Naive thymus-derived CD4-positive, alpha-beta T cell (primary cell): Measurements from ENCODE around the gene SMAP2. TPM values are rescaled to one million over a fixed set of nuclear protein-coding genes. Genes with fewer than 3 reads are reported as not detected.

Experiments
- ATAC-seq: fragments of 150-1000 bp; cut with Tn5 transposase; 2 replicates; pipeline ENCODE4 v1.10.0; 2021; ENCODE audit warnings: mild to moderate bottlenecking, moderate library complexity
- CTCF ChIA-PET: fragments of 350-600 bp; sonication (Branson Sonifier 250); formaldehyde crosslinking; loops from one replicate; lab custom pipeline; 2021; ENCODE audit warnings: antibody characterized with exemption; lab: Charles Lee
- POLR2A ChIA-PET: fragments of 350-600 bp; sonication (Branson Sonifier 250); formaldehyde crosslinking; loops from one replicate; lab custom pipeline; 2021; ENCODE audit warnings: antibody characterized with exemption, inconsistent platforms; lab: Charles Lee
- DNase-seq, 9 donors: peaks; one replicate each; pipeline versions ENCODE4 v3.0.0 to v3.0.0-alpha.2; 2020 to 2022; ENCODE audit warnings: mixed read lengths in 1 of 9
- H3K27ac ChIP-seq: one replicate; pipeline ENCODE4 v1.7.0; 2013; ENCODE audit warnings: mild to moderate bottlenecking, low read depth, low read length, moderate library complexity
- H3K27me3 ChIP-seq, 2 donors: one replicate each; pipeline ENCODE4 v1.7.0; 2013; ENCODE audit warnings: low read length in 2 of 2, mild to moderate bottlenecking in 2 of 2, moderate library complexity in 2 of 2; ENCODE audit not compliant: control insufficient read depth in 2 of 2, insufficient read depth in 2 of 2
- H3K36me3 ChIP-seq, 3 experiments: 1 replicate in 2 of 3; 2 replicates in 1 of 3; pipeline ENCODE4 v1.7.0; 2013; ENCODE audit warnings: low read length in 3 of 3, mild to moderate bottlenecking in 3 of 3, moderate library complexity in 1 of 3; ENCODE audit not compliant: insufficient read depth in 3 of 3, control insufficient read depth in 2 of 3
- H3K4me1 ChIP-seq, 2 donors: one replicate each; pipeline ENCODE4 v1.7.0; 2013; ENCODE audit warnings: low read length in 2 of 2, mild to moderate bottlenecking in 2 of 2, moderate library complexity in 1 of 2; ENCODE audit not compliant: control insufficient read depth in 2 of 2, insufficient read depth in 2 of 2
- H3K4me3 ChIP-seq: 2 replicates; pipeline ENCODE4 v1.7.0; 2013; ENCODE audit warnings: mild to moderate bottlenecking, low read length
- H3K9me3 ChIP-seq, 3 experiments: 1 replicate in 2 of 3; 2 replicates in 1 of 3; pipeline ENCODE4 v1.7.0; 2013; ENCODE audit warnings: low read length in 3 of 3; ENCODE audit not compliant: control insufficient read depth in 2 of 3
- H3K27ac Mint-ChIP-seq, 9 donors: one replicate each; pipeline ENCODE4 v1.8.0; 2020 to 2022; ENCODE audit warnings: mixed read lengths in 9 of 9, mild to moderate bottlenecking in 8 of 9, moderate library complexity in 5 of 9, inconsistent platforms in 2 of 9
- H3K27me3 Mint-ChIP-seq, 5 donors: one replicate each; pipeline ENCODE4 v1.8.0; 2021 to 2022; ENCODE audit warnings: mixed read lengths in 5 of 5, mild to moderate bottlenecking in 1 of 5
- H3K36me3 Mint-ChIP-seq, 5 donors: one replicate each; pipeline ENCODE4 v1.8.0; 2020 to 2022; ENCODE audit warnings: mixed read lengths in 5 of 5, mild to moderate bottlenecking in 3 of 5, inconsistent platforms in 1 of 5
- H3K4me1 Mint-ChIP-seq, 7 donors: one replicate each; pipeline ENCODE4 v1.8.0; 2020 to 2022; ENCODE audit warnings: mixed read lengths in 7 of 7, mild to moderate bottlenecking in 3 of 7, inconsistent platforms in 1 of 7
- H3K4me3 Mint-ChIP-seq, 10 donors: one replicate each; pipeline ENCODE4 v1.8.0; 2020 to 2022; ENCODE audit warnings: mild to moderate bottlenecking in 10 of 10, mixed read lengths in 10 of 10, moderate library complexity in 6 of 10, inconsistent platforms in 2 of 10
- H3K9me3 Mint-ChIP-seq, 11 donors: one replicate each; pipeline ENCODE4 v1.8.0; 2020 to 2022; ENCODE audit warnings: mixed read lengths in 11 of 11, mild to moderate bottlenecking in 4 of 11, inconsistent platforms in 1 of 11, moderate library complexity in 1 of 11
- intact Hi-C, 2 donors: fragments of 100-400 bp; cut with micrococcal nuclease; formaldehyde crosslinking; loops; one replicate each; pipeline ENCODE4 v1.15.1; 2023
- polyA plus RNA-seq, 2 donors: library from polyadenylated mRNA; unstranded; fragments of 300-500 nt; fragmentation: Illumina TruSeq; gene quantifications; one replicate each; pipeline ENCODE4 v1.2.3, GENCODE V29; 2021
- total RNA-seq, 6 experiments: library from RNA in 5 of 6; stranded (reverse) in 5 of 6; gene quantifications; 1 replicate in 5 of 6; 2 replicates in 1 of 6; pipeline ENCODE4 v1.2.3 and lab custom pipeline; 2021 to 2026

SMAP2 gene
- total and polyA plus RNA-seq, 7 experiments from 2014 or later, result 144 to 542 (median 203) TPM

- Histone ChIP-seq H3K4me1 (peaks cover 6 to 10% of the 10 kb centered on the region in 2 donors), H3K27me3 (no peaks in the 10 kb centered on the region), H3K27ac (no peak overlapping the region), H3K36me3 (peaks cover 53 to 87% (median 66%) of the 10 kb centered on the region in 3 experiments), H3K4me3 (no peak overlapping the region), H3K9me3 (no peaks in the 10 kb centered on the region)
- CTCF ChIA-PET, result interaction anchor here (0.6 to 1.7 kb wide), 4 partner anchors 12 to 273 kb away, joined by 3 to 5 read pairs (median 3); no protein-coding TSS in a partner anchor
- peak overlapping the region in 2 of 9 donors; percentile 15 to 67 for H3K27ac Mint-ChIP-seq
- H3K27me3 Mint-ChIP-seq, result no peaks in the 10 kb centered on the region
- H3K36me3 Mint-ChIP-seq, result peaks cover 36 to 85% (median 74%) of the 10 kb centered on the region in 5 donors
- peaks cover 0 to 1% (median 0%) of the 10 kb centered on the region in 11 donors for H3K9me3 Mint-ChIP-seq
- peaks cover 17 to 53% (median 38%) of the 10 kb centered on the region in 7 donors for H3K4me1 Mint-ChIP-seq
- DNase-seq (no peak), ATAC-seq (no peak)
- intact Hi-C loops, result no loop called here
- POLR2A ChIA-PET, result interaction anchor here (1.1 to 1.2 kb wide), 2 partner anchors 9 to 19 kb away, joined by 3 to 4 read pairs; no protein-coding TSS in a partner anchor
- H3K4me3 Mint-ChIP-seq, result no peak overlapping the region
Observed at GRCh38 chr1:40416709-40417108, 43.2 kb downstream of the SMAP2 start.

DNA sequence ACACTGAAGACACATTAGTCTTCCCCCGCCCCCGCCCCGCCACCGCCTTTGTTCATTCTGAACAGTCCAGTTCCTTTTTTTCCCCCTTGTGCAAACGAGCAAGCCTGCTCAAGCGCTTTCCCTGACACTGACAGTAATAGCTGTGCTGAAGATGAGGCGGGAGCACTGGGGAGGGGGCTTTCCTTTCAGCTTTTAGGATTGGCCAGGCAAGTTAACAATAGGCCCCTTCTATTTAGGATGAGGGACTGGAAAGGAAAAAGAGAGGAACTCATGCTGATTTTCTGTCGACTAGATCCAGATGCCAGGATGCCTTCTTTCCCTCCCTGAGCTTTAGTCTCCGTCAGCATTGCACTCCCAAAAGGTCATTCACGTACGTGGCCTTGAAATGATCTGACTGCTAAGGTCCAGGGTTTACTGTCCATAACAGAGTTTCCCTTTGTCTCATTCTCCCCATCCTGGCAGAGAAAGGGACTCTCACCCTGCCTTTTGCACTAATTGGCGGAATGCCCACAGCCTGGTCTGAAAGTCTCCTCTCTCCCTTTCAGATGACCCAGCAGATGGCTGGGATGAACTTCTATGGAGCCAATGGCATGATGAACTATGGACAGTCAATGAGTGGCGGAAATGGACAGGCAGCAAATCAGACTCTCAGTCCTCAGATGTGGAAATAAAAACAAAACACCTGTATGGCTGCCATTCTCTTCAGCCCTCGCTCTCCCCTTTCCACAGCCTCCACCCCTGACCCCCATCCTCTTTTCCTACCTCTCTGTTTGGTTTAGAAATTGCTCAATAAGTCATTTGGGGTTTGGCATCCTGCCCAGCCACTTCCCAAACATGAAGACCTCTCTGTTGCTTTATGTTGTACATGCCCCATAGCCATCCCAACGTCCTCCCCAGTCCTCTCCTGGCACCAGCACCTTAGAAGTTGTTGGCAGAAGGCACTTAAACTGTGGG, 48.2 kb downstream of the SMAP2 start:
- intact Hi-C loops, result no loop called here
- H3K4me1 ChIP-seq, result no peaks in the 10 kb centered on the region

GRCh38 chr1:40422630-40423263, 49.2 kb downstream of the SMAP2 start:
- intact Hi-C loops, result no loop called here
- Mint-ChIP-seq H3K36me3 (peaks cover 19 to 73% (median 60%) of the 10 kb centered on the region in 5 donors), H3K9me3 (peaks cover 0 to 7% (median 0%) of the 10 kb centered on the region in 11 donors), H3K4me3 (no peak overlapping the region), H3K27me3 (no peaks in the 10 kb centered on the region), H3K4me1 (peaks cover 5 to 22% (median 13%) of the 10 kb centered on the region in 7 donors), H3K27ac (peak overlapping the region in 3 of 9 donors; percentile 14 to 69 (median 28))
- H3K4me1 ChIP-seq, result no peaks in the 10 kb centered on the region
- no peak overlapping the region for H3K27ac ChIP-seq
- no peak for ATAC-seq
- H3K27me3 ChIP-seq, result no peaks in the 10 kb centered on the region
- POLR2A ChIA-PET, result no interaction called here
- H3K9me3 ChIP-seq, result no peaks in the 10 kb centered on the region
- no peak overlapping the region for H3K4me3 ChIP-seq
- CTCF ChIA-PET, result interaction anchor here (0.6 kb wide), 1 partner anchor 278 kb away, joined by 3 read pairs; no protein-coding TSS in a partner anchor
- H3K36me3 ChIP-seq, result peaks cover 24 to 57% (median 31%) of the 10 kb centered on the region in 3 experiments
- DNase-seq, result no peak

More for the DNA sequence above, 48.2 kb downstream of the SMAP2 start:
- Mint-ChIP-seq H3K27ac (peak overlapping the region in 7 of 9 donors; percentile 14 to 65 (median 32)), H3K9me3 (peaks cover 0 to 7% (median 0%) of the 10 kb centered on the region in 11 donors), H3K27me3 (no peaks in the 10 kb centered on the region), H3K4me3 (no peak overlapping the region), H3K4me1 (peaks cover 5 to 28% (median 17%) of the 10 kb centered on the region in 7 donors), H3K36me3 (peaks cover 29 to 81% (median 70%) of the 10 kb centered on the region in 5 donors)
- H3K9me3 ChIP-seq, result no peaks in the 10 kb centered on the region
- ChIA-PET POLR2A (interaction anchor here (0.6 kb wide), 1 partner anchor 18 kb away, joined by 3 read pairs; no protein-coding TSS in a partner anchor), CTCF (no interaction called here)
- peak; percentile 36 for ATAC-seq
- H3K4me3 ChIP-seq, result no peak overlapping the region
- no peak for DNase-seq
- no peak overlapping the region for H3K27ac ChIP-seq
- peaks cover 34 to 67% (median 41%) of the 10 kb centered on the region in 3 experiments for H3K36me3 ChIP-seq
- no peaks in the 10 kb centered on the region for H3K27me3 ChIP-seq

- no peaks in the 10 kb centered on the region for H3K27me3 Mint-ChIP-seq
- POLR2A ChIA-PET, result no interaction called here
- Histone ChIP-seq H3K4me3 (no peak overlapping the region), H3K27me3 (no peaks in the 10 kb centered on the region), H3K4me1 (no peaks in the 10 kb centered on the region), H3K9me3 (no peaks in the 10 kb centered on the region), H3K36me3 (peaks cover 23 to 52% (median 28%) of the 10 kb centered on the region in 3 experiments), H3K27ac (no peak overlapping the region)
- no peak for DNase-seq
- H3K27ac Mint-ChIP-seq, result peak overlapping the region in 3 of 9 donors; percentile 8 to 69 (median 31)
- peaks cover 0 to 12% (median 0%) of the 10 kb centered on the region in 11 donors for H3K9me3 Mint-ChIP-seq
- H3K36me3 Mint-ChIP-seq, result peaks cover 16 to 70% (median 55%) of the 10 kb centered on the region in 5 donors
- CTCF ChIA-PET, result interaction anchor here (0.6 kb wide), 1 partner anchor 279 kb away, joined by 3 read pairs; no protein-coding TSS in a partner anchor
- intact Hi-C loops, result no loop called here
- no peak overlapping the region for H3K4me3 Mint-ChIP-seq
- H3K4me1 Mint-ChIP-seq, result peaks cover 5 to 19% (median 12%) of the 10 kb centered on the region in 7 donors
- peak; percentile 68 for ATAC-seq
Observed at GRCh38 chr1:40423264-40423642, 49.7 kb downstream of the SMAP2 start.

- ChIA-PET CTCF (interaction anchor here (0.8 kb wide), 1 partner anchor 281 kb away, joined by 3 read pairs; no protein-coding TSS in a partner anchor), POLR2A (interaction anchor here (0.5 to 1.5 kb wide), 4 partner anchors 9 to 264 kb away, joined by 3 to 4 read pairs (median 4); no protein-coding TSS in a partner anchor)
- Mint-ChIP-seq H3K9me3 (peaks cover 0 to 12% (median 0%) of the 10 kb centered on the region in 11 donors), H3K4me1 (peaks cover 0 to 14% (median 12%) of the 10 kb centered on the region in 7 donors), H3K4me3 (no peak overlapping the region), H3K27me3 (no peaks in the 10 kb centered on the region), H3K27ac (peak overlapping the region in 7 of 9 donors; percentile 1 to 85 (median 32)), H3K36me3 (peaks cover 11 to 65% (median 48%) of the 10 kb centered on the region in 5 donors)
- Histone ChIP-seq H3K4me3 (no peak overlapping the region), H3K27me3 (no peaks in the 10 kb centered on the region), H3K36me3 (peaks cover 15 to 43% (median 23%) of the 10 kb centered on the region in 3 experiments), H3K27ac (no peak overlapping the region), H3K9me3 (no peaks in the 10 kb centered on the region), H3K4me1 (no peaks in the 10 kb centered on the region)
- no peak for ATAC-seq
- intact Hi-C loops, result no loop called here
- DNase-seq, result no peak
Observed at GRCh38 chr1:40423951-40424618, 50.6 kb downstream of the SMAP2 start.
